Chondrocyte (in vitro differentiated cells): Measurements from ENCODE around the gene LRRC55. TPM values are rescaled to one million over a fixed set of nuclear protein-coding genes. Genes with fewer than 3 reads are reported as not detected.

Experiments
- DNase-seq: peaks from one replicate; pipeline ENCODE4 v3.0.0; 2021; ENCODE audit warnings: mixed read lengths, low spot score
- H3K27ac Mint-ChIP-seq: one replicate; pipeline ENCODE4 v1.8.0; 2021; ENCODE audit warnings: mild to moderate bottlenecking, moderate library complexity, mixed read lengths; ENCODE audit not compliant: unreplicated experiment
- H3K27me3 Mint-ChIP-seq: 2 replicates; pipeline ENCODE4 v1.8.0; 2021; ENCODE audit warnings: low read depth, mixed read lengths
- H3K36me3 Mint-ChIP-seq: 2 replicates; pipeline ENCODE4 v1.8.0; 2021; ENCODE audit warnings: low read depth, mixed read lengths
- H3K4me1 Mint-ChIP-seq: 2 replicates; pipeline ENCODE4 v1.8.0; 2021; ENCODE audit warnings: low read depth, mild to moderate bottlenecking, mixed read lengths
- H3K4me3 Mint-ChIP-seq: one replicate; pipeline ENCODE4 v1.8.0; 2021; ENCODE audit warnings: mild to moderate bottlenecking, moderate library complexity, mixed read lengths; ENCODE audit not compliant: unreplicated experiment
- H3K9me3 Mint-ChIP-seq: 2 replicates; pipeline ENCODE4 v1.8.0; 2021; ENCODE audit warnings: low read depth, mixed read lengths
- total RNA-seq: library from RNA; stranded (reverse); gene quantifications from 3 replicates; pipeline ENCODE4 v1.2.1, GENCODE V29; 2021
- TF ChIP-seq, protein P1 (sequence below): fragments of 200-600 bp; sonication (generic); IDR thresholded peaks from 2 replicates; pipeline ENCODE4 v1.5.0; 2021; ENCODE audit warnings: antibody characterized with exemption, mild to moderate bottlenecking, moderate library complexity

The LRRC55 gene
- total RNA-seq, 1 donor from 2014 or later, result not detected

DNA sequence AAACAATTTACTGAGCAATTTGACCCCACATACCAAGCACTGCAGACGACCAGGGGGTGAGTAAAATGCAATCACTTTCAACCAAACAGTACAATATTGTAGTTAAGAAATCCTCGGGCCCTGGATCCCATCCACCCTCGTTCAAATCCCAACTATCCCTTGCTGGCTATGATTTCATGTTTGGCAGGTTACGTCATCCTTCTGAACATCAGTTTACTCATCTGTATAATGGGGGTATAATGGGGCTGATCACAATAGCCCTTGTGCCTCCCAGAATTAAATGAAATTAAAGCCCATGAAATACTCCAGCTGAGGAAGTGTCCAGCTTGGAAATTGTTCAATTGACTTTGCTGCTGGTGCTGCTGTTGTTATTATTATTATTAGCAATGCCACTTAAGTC is 34.7 kb downstream of the LRRC55 start:
- TF ChIP-seq, protein P1, sequence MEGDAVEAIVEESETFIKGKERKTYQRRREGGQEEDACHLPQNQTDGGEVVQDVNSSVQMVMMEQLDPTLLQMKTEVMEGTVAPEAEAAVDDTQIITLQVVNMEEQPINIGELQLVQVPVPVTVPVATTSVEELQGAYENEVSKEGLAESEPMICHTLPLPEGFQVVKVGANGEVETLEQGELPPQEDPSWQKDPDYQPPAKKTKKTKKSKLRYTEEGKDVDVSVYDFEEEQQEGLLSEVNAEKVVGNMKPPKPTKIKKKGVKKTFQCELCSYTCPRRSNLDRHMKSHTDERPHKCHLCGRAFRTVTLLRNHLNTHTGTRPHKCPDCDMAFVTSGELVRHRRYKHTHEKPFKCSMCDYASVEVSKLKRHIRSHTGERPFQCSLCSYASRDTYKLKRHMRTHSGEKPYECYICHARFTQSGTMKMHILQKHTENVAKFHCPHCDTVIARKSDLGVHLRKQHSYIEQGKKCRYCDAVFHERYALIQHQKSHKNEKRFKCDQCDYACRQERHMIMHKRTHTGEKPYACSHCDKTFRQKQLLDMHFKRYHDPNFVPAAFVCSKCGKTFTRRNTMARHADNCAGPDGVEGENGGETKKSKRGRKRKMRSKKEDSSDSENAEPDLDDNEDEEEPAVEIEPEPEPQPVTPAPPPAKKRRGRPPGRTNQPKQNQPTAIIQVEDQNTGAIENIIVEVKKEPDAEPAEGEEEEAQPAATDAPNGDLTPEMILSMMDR, result no peak
- H3K4me3 Mint-ChIP-seq, result no peak overlapping the region
- H3K27me3 Mint-ChIP-seq, result peaks cover 10% of the 10 kb centered on the region
- H3K27ac Mint-ChIP-seq, result no peak overlapping the region
- DNase-seq, result no peak
- H3K9me3 Mint-ChIP-seq, result no peaks in the 10 kb centered on the region
- no peaks in the 10 kb centered on the region for H3K36me3 Mint-ChIP-seq
- no peaks in the 10 kb centered on the region for H3K4me1 Mint-ChIP-seq

DNA sequence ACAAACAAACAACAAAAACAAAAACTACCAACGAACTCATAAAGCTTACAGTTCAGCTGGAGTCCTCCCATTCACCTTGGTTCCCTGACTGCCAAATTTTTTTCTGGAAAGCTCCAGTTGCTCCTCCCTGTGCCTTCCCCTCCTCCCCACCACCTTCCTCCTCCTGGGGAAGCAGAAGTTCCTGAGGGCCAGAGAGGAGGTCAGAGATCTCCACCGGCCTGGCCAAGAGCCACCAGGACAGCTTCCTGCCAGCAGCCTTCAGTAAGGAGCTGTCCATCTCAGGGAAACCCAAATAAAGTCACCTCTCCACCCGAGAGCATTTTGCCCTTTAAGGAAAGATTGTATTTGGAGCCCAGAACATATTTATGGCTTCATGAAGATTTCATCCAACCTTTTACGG is 35.3 kb downstream of the LRRC55 start:
- H3K4me1 Mint-ChIP-seq, result no peaks in the 10 kb centered on the region
- H3K9me3 Mint-ChIP-seq, result no peaks in the 10 kb centered on the region
- TF ChIP-seq, protein P1, result no peak
- no peaks in the 10 kb centered on the region for H3K36me3 Mint-ChIP-seq
- no peak overlapping the region for H3K27ac Mint-ChIP-seq
- no peak overlapping the region for H3K4me3 Mint-ChIP-seq
- peaks cover 10% of the 10 kb centered on the region for H3K27me3 Mint-ChIP-seq
- no peak for DNase-seq

DNA sequence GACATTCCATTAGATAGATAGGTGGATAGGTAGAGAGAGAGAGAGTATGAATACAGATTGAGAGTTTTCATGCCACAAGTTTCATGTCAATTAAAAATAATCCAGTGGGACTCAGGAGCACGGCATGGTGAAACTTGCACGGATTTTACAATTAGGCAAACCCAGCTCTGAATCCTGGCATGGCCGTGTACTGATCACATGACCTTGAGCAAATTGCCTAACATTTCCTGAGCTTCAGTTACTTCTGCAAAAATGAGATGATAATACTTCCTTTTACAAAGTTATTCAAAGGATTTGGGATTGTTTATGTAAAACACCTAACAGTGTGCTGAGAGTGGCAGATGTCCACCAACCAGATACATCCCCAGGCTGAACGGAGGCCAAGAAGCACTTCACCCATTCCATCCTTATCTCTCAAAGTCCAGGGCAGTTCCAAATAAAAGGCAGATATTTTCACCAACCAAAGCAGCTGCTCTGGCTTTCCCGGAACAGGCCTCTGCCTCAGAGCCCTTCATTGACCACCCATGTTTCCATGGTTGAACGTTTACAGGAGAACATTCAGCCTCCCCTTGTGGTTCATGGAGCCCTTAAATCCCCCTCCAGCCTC is 37.4 kb downstream of the LRRC55 start:
- DNase-seq, result no peak
- Mint-ChIP-seq H3K4me3 (no peak overlapping the region), H3K27ac (no peak overlapping the region), H3K4me1 (no peaks in the 10 kb centered on the region), H3K27me3 (peaks cover 10% of the 10 kb centered on the region), H3K36me3 (no peaks in the 10 kb centered on the region), H3K9me3 (no peaks in the 10 kb centered on the region)
- TF ChIP-seq, protein P1, result no peak

DNA sequence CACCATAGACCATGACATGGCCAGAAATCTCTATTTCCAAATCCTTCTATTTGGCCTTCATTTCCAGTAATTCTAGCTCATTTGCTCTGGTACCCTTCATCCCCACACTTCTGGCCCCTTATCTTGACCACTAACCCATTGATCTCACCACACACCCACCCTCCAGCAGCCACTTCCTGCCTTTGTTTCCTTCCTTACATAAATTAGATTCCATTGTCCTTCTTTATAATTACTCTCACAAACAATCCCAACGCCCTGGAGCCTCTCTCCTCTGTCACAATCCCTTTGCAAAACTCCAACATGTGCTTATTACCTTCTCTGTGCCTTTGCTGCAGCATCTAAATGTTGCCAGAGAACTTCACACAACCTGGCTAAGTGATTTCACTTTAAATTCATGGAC is 40.5 kb downstream of the LRRC55 start:
- peaks cover 10% of the 10 kb centered on the region for H3K27me3 Mint-ChIP-seq
- H3K4me1 Mint-ChIP-seq, result no peaks in the 10 kb centered on the region
- H3K4me3 Mint-ChIP-seq, result no peak overlapping the region
- H3K36me3 Mint-ChIP-seq, result no peaks in the 10 kb centered on the region
- peaks cover 2% of the 10 kb centered on the region for H3K9me3 Mint-ChIP-seq
- no peak overlapping the region for H3K27ac Mint-ChIP-seq
- TF ChIP-seq, protein P1, result no peak
- no peak for DNase-seq

DNA sequence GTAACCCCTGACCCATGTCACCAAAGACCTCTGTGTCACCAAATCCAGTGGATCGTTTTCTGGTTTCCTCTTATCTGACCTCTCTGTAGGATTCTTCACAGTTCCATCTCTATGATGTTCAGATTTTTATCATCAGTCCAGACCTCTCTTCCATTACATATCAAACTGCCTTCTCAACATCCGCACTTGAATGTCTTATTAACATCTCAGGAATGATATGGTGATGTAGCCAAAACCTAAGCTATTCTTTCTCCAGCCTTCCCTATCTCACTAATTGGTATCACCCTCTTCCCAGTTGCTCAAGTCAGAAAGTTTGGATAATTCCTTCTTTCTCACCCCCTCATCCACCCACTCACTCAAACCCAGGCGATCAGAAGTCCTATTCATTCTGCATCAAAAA is 41.8 kb downstream of the LRRC55 start:
- no peaks in the 10 kb centered on the region for H3K36me3 Mint-ChIP-seq
- H3K27ac Mint-ChIP-seq, result no peak overlapping the region
- H3K27me3 Mint-ChIP-seq, result peaks cover 16% of the 10 kb centered on the region
- DNase-seq, result no peak
- peaks cover 2% of the 10 kb centered on the region for H3K9me3 Mint-ChIP-seq
- H3K4me1 Mint-ChIP-seq, result no peaks in the 10 kb centered on the region
- TF ChIP-seq, protein P1, result no peak
- no peak overlapping the region for H3K4me3 Mint-ChIP-seq
